Measurements from ENCODE around the gene ABCA2.
A peak's percentile ranks its signal among the peaks of the same experiment; 100 is the strongest.
"Not testable (repeated sequence)": the region's sequence is repeated elsewhere in the genome, so short reads cannot be mapped to it uniquely, and the experiment has no call there.

ABCA2 gene

DNA sequence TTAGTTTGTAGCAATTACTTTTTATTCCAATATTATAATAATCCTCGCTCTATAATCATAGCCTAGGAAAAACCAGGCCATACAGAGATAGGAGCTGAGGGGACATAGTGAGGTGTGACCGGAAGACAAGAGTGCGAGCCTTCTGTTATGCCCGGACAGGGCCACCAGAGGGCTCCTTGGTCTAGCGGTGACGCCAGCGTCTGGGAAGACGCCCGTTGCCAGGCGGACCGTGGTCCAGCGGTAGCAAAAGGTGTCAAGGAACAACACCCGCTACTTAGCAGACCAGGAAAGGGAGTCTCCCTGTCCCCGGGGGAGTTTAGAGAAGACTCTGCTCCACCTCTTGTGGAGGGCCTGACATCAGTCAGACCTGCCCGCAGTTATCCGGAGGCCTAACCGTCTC, 23.8 kb downstream of the ABCA2 start:
- WGBS, 2 donors (ENCODE audit: extremely low coverage in 2 of 2, insufficient read length in 2 of 2, insufficient replicate concordance in 1 of 2), result no CpG with 5 or more reads among the region's 17 CpGs
- H3K36me3 ChIP-seq (replicated peaks in 1 of 2; ENCODE audit: control insufficient read depth in 2 of 2, insufficient read depth in 2 of 2, low read length in 2 of 2); H3K79me1 ChIP-seq (ENCODE audit: low read depth, low read length); H2AK5ac ChIP-seq (ENCODE audit: low read depth, low read length); H3K9ac ChIP-seq (ENCODE audit: low read depth, low read length, poor library complexity); H2BK12ac ChIP-seq (ENCODE audit: low read length); H2BK5ac ChIP-seq (ENCODE audit: low read length); H3K4ac ChIP-seq (ENCODE audit: low read length); H3K27ac ChIP-seq (replicated peaks; ENCODE audit: low read length); H2BK120ac ChIP-seq (ENCODE audit: low read depth, low read length); H3K4me2 ChIP-seq (ENCODE audit: insufficient read depth, low read length, poor library complexity, severe bottlenecking); H4K91ac ChIP-seq (ENCODE audit: low read depth, low read length, poor library complexity); H3K14ac ChIP-seq (ENCODE audit: low read length); H2AFZ ChIP-seq (ENCODE audit: low read length); H3K18ac ChIP-seq (ENCODE audit: low read length); H3K27me3 ChIP-seq (ENCODE audit: control insufficient read depth in 3 of 3, insufficient read depth in 3 of 3, low read depth in 1 of 3, low read length in 3 of 3); DNase-seq (ENCODE audit: low spot score); H4K8ac ChIP-seq (ENCODE audit: low read depth, low read length); H2BK15ac ChIP-seq (ENCODE audit: low read length); H3K4me3 ChIP-seq (ENCODE audit: low read length in 2 of 2); H3K23ac ChIP-seq (ENCODE audit: low read depth, low read length, poor library complexity); H3K9me3 ChIP-seq (replicated peaks in 1 of 2; ENCODE audit: control insufficient read depth in 2 of 2, insufficient read depth in 1 of 2, low read depth in 1 of 2, low read length in 2 of 2): not testable (repeated sequence)
- H3K4me1 ChIP-seq (ENCODE audit: control insufficient read depth in 2 of 2, insufficient read depth in 1 of 2, low read depth in 1 of 2, low read length in 2 of 2), result peaks cover 0 to 13% of the 10 kb centered on the region in 2 donors

DNA sequence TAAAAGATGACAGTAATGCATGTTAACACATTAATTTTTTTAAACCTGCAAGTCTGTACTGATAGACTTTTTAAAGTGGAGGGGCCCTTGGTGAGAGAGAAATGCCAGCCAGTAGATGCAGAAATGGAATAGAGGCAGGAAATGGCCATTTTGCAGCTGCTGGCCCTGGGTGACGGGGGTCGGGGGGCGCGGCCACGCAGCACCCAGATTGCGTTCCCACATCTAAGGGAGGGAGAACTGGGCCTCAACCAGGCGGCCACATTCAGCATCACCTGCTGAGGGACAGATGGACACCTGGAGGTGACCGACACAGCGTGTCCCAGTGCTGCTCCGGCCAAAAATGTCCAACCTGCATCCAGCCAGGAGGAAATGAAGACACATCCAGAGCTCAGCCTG, 25.4 kb downstream of the ABCA2 start:
- Histone ChIP-seq H4K8ac (ENCODE audit: low read depth, low read length) (no peak overlapping the region), H3K4me2 (ENCODE audit: insufficient read depth, low read length, poor library complexity, severe bottlenecking) (no peak overlapping the region), H2AFZ (ENCODE audit: low read length) (no peak overlapping the region), H3K27ac (replicated peaks; ENCODE audit: low read length) (no peak overlapping the region), H2BK5ac (ENCODE audit: low read length) (no peak overlapping the region), H3K36me3 (replicated peaks in 1 of 2; ENCODE audit: control insufficient read depth in 2 of 2, insufficient read depth in 2 of 2, low read length in 2 of 2) (no peaks in the 10 kb centered on the region), H3K23ac (ENCODE audit: low read depth, low read length, poor library complexity) (no peak overlapping the region), H3K4me1 (ENCODE audit: control insufficient read depth in 2 of 2, insufficient read depth in 1 of 2, low read depth in 1 of 2, low read length in 2 of 2) (peaks cover 0 to 6% of the 10 kb centered on the region in 2 donors), H3K27me3 (ENCODE audit: control insufficient read depth in 3 of 3, insufficient read depth in 3 of 3, low read depth in 1 of 3, low read length in 3 of 3) (no peaks in the 10 kb centered on the region), H3K9me3 (replicated peaks in 1 of 2; ENCODE audit: control insufficient read depth in 2 of 2, insufficient read depth in 1 of 2, low read depth in 1 of 2, low read length in 2 of 2) (peaks cover 2 to 3% of the 10 kb centered on the region in 2 donors), H2BK120ac (ENCODE audit: low read depth, low read length) (no peak overlapping the region), H2BK12ac (ENCODE audit: low read length) (no peak overlapping the region), H3K79me1 (ENCODE audit: low read depth, low read length) (no peaks in the 10 kb centered on the region), H3K18ac (ENCODE audit: low read length) (no peak overlapping the region), H3K14ac (ENCODE audit: low read length) (no peak overlapping the region), H2BK15ac (ENCODE audit: low read length) (no peak overlapping the region), H2AK5ac (ENCODE audit: low read depth, low read length) (peak overlapping the region; percentile 68), H3K4ac (ENCODE audit: low read length) (no peak overlapping the region), H4K91ac (ENCODE audit: low read depth, low read length, poor library complexity) (no peak overlapping the region), H3K4me3 (ENCODE audit: low read length in 2 of 2) (peak overlapping the region in 1 of 2 donors; percentile 62), H3K9ac (ENCODE audit: low read depth, low read length, poor library complexity) (peak overlapping the region; percentile 60)
- DNase-seq (ENCODE audit: low spot score), result no peak
- no CpG with 5 or more reads among the region's 10 CpGs for WGBS, 2 donors (ENCODE audit: extremely low coverage in 2 of 2, insufficient read length in 2 of 2, insufficient replicate concordance in 1 of 2)

DNA sequence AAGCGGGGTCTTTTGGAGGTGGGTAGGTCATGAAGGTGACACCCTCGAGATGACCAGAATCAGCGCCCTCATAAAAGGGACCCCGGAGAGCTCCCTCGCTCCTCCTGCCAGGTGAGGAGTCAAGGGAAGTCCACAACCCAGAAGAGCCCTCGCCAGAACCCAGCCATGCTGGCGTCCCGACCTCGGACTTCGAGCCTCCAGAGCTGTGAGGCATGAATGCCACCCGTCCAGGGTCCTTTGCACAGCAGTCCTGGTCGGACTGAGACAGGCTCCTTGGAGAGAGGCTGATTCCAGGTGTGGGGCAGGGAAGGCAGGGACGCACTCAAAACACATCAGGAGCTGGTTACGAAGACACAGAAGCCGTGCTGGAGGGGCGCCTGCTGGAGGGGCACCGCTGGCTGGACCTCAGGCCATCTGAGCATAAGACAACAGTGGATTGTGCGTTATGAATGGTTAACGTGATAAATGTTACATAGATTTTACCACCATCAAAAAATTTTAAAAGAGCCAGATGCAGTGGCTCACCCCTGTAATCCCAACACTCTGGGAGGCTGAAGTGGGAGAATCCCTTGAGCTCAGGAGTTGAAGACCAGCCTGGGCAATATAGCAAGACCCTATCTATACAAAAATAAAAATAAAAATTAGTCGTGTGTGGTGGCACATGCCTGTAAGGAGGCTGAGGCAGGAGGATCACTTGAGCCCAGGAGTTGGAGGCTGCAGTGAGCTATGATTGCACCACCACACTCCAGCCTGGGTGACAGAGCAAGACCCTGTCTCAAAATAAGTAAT, 26.0 kb downstream of the ABCA2 start:
- H4K8ac ChIP-seq (ENCODE audit: low read depth, low read length), result no peak overlapping the region
- no peaks in the 10 kb centered on the region for H3K79me1 ChIP-seq (ENCODE audit: low read depth, low read length)
- H3K4me2 ChIP-seq (ENCODE audit: insufficient read depth, low read length, poor library complexity, severe bottlenecking), result no peak overlapping the region
- no peak overlapping the region for H3K9ac ChIP-seq (ENCODE audit: low read depth, low read length, poor library complexity)
- no peak overlapping the region for H3K27ac ChIP-seq (replicated peaks; ENCODE audit: low read length)
- H2AK5ac ChIP-seq (ENCODE audit: low read depth, low read length), result no peak overlapping the region
- H3K9me3 ChIP-seq (replicated peaks in 1 of 2; ENCODE audit: control insufficient read depth in 2 of 2, insufficient read depth in 1 of 2, low read depth in 1 of 2, low read length in 2 of 2), result peaks cover 2 to 3% of the 10 kb centered on the region in 2 donors
- no peak overlapping the region for H4K91ac ChIP-seq (ENCODE audit: low read depth, low read length, poor library complexity)
- H3K36me3 ChIP-seq (replicated peaks in 1 of 2; ENCODE audit: control insufficient read depth in 2 of 2, insufficient read depth in 2 of 2, low read length in 2 of 2), result no peaks in the 10 kb centered on the region
- peak overlapping the region; percentile 38 for H3K18ac ChIP-seq (ENCODE audit: low read length)
- H3K23ac ChIP-seq (ENCODE audit: low read depth, low read length, poor library complexity), result no peak overlapping the region
- no peak overlapping the region for H2AFZ ChIP-seq (ENCODE audit: low read length)
- peaks cover 0 to 3% (median 0%) of the 10 kb centered on the region in 3 experiments for H3K27me3 ChIP-seq (ENCODE audit: control insufficient read depth in 3 of 3, insufficient read depth in 3 of 3, low read depth in 1 of 3, low read length in 3 of 3)
- peaks cover 5% of the 10 kb centered on the region in 2 donors for H3K4me1 ChIP-seq (ENCODE audit: control insufficient read depth in 2 of 2, insufficient read depth in 1 of 2, low read depth in 1 of 2, low read length in 2 of 2)
- no peak overlapping the region for H3K14ac ChIP-seq (ENCODE audit: low read length)
- no CpG with 5 or more reads among the region's 20 CpGs for WGBS, 2 donors (ENCODE audit: extremely low coverage in 2 of 2, insufficient read length in 2 of 2, insufficient replicate concordance in 1 of 2)
- no peak overlapping the region for H2BK5ac ChIP-seq (ENCODE audit: low read length)
- H3K4me3 ChIP-seq (ENCODE audit: low read length in 2 of 2), result no peak overlapping the region
- H2BK120ac ChIP-seq (ENCODE audit: low read depth, low read length), result no peak overlapping the region
- no peak overlapping the region for H2BK15ac ChIP-seq (ENCODE audit: low read length)
- H3K4ac ChIP-seq (ENCODE audit: low read length), result no peak overlapping the region
- no peak for DNase-seq (ENCODE audit: low spot score)
- no peak overlapping the region for H2BK12ac ChIP-seq (ENCODE audit: low read length)

DNA sequence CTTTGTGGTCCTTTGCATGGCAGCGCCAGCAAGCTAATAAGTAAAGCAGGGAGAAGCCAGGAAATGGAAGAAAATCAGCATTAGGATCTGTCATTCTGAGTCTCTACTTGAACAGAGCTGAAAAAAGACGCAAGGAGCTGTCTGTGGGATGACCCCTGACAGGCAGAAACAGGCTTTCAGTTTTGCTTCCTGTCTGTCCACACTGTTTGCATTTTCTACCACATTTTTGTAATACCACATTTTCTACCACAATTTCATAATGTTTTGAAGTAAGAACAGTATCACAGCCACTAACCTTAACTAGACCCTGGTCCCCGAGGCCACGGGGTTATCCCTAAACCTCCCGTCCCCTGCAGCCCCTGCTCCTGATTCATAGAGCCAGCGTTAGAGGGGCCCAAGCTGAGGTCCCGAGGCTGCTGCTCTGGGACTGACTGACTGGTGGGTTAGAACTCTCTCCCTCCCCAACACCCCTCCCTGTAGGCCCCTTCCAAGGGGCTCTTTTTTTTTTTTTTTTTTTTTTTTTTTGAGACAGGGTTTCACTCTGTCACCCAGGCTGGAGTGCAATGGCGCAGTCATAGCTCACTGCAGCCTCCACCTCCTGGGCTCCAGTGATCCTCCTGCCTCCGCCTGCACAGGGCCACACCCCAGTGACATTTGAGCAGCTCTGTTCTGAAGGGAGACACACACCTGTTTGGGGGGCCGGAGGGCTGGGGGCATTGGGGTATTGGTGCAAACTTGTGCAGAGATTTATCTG, 27.7 kb downstream of the ABCA2 start:
- H3K27ac ChIP-seq (replicated peaks; ENCODE audit: low read length), result no peak overlapping the region
- H2AFZ ChIP-seq (ENCODE audit: low read length), result peak overlapping the region; percentile 75

More for the DNA sequence above, 27.7 kb downstream of the ABCA2 start:
- Histone ChIP-seq H3K23ac (ENCODE audit: low read depth, low read length, poor library complexity) (no peak overlapping the region), H3K4me1 (ENCODE audit: control insufficient read depth in 2 of 2, insufficient read depth in 1 of 2, low read depth in 1 of 2, low read length in 2 of 2) (peaks cover 5 to 14% of the 10 kb centered on the region in 2 donors), H3K14ac (ENCODE audit: low read length) (no peak overlapping the region), H3K4me2 (ENCODE audit: insufficient read depth, low read length, poor library complexity, severe bottlenecking) (no peak overlapping the region), H3K9me3 (replicated peaks in 1 of 2; ENCODE audit: control insufficient read depth in 2 of 2, insufficient read depth in 1 of 2, low read depth in 1 of 2, low read length in 2 of 2) (no peaks in the 10 kb centered on the region), H2BK12ac (ENCODE audit: low read length) (no peak overlapping the region), H3K18ac (ENCODE audit: low read length) (no peak overlapping the region), H2BK15ac (ENCODE audit: low read length) (no peak overlapping the region), H2AK5ac (ENCODE audit: low read depth, low read length) (no peak overlapping the region), H3K9ac (ENCODE audit: low read depth, low read length, poor library complexity) (no peak overlapping the region), H3K79me1 (ENCODE audit: low read depth, low read length) (peaks cover 2% of the 10 kb centered on the region), H3K4ac (ENCODE audit: low read length) (no peak overlapping the region), H2BK5ac (ENCODE audit: low read length) (no peak overlapping the region), H3K36me3 (replicated peaks in 1 of 2; ENCODE audit: control insufficient read depth in 2 of 2, insufficient read depth in 2 of 2, low read length in 2 of 2) (no peaks in the 10 kb centered on the region), H3K27me3 (ENCODE audit: control insufficient read depth in 3 of 3, insufficient read depth in 3 of 3, low read depth in 1 of 3, low read length in 3 of 3) (peaks cover 0 to 5% (median 0%) of the 10 kb centered on the region in 3 experiments), H2BK120ac (ENCODE audit: low read depth, low read length) (no peak overlapping the region), H3K4me3 (ENCODE audit: low read length in 2 of 2) (no peak overlapping the region), H4K8ac (ENCODE audit: low read depth, low read length) (no peak overlapping the region), H4K91ac (ENCODE audit: low read depth, low read length, poor library complexity) (no peak overlapping the region)
- no peak for DNase-seq (ENCODE audit: low spot score)
- WGBS, 2 donors (ENCODE audit: extremely low coverage in 2 of 2, insufficient read length in 2 of 2, insufficient replicate concordance in 1 of 2), result no CpG with 5 or more reads among the region's 10 CpGs

Data from neuronal stem cell (in vitro differentiated cells).